PC-3 (cell line): Measurements from ENCODE around the gene PNP. TPM values are rescaled to one million over a fixed set of nuclear protein-coding genes. Genes with fewer than 3 reads are reported as not detected.

ENCODE experiments used
- ATAC-seq: fragments of 200-7000 bp; cut with Tn5 transposase; 2 replicates; pipeline ENCODE4 v1.9.1; 2020; ENCODE audit warnings: mild to moderate bottlenecking, moderate library complexity
- BruUV-seq: library from RNA; stranded (reverse); fragments of 400-500 nt; replicated peaks from 2 replicates; lab custom pipeline; 2021; lab: Mats Ljungman, UMichigan
- CTCF ChIA-PET: fragments of 300-600 bp; sonication (Branson Sonifier 250); formaldehyde crosslinking; loops from one replicate; lab custom pipeline; 2022; ENCODE audit warnings: antibody characterized with exemption; lab: Charles Lee
- POLR2A ChIA-PET: fragments of 300-600 bp; sonication (Branson Sonifier 250); formaldehyde crosslinking; loops from one replicate; lab custom pipeline; 2022; ENCODE audit warnings: antibody characterized with exemption; ENCODE audit not compliant: unreplicated experiment; lab: Charles Lee
- DNase-seq: peaks from one replicate; pipeline ENCODE4 v3.0.0-alpha.2; 2015
- H2AFZ ChIP-seq: fragments of 300-600 bp; sonication (generic); 2 replicates; pipeline ENCODE4 v1.6.0; 2016; ENCODE audit warnings: antibody characterized with exemption, low read length
- H3F3A ChIP-seq: fragments of 300-600 bp; sonication (generic); one replicate; pipeline ENCODE4 v1.6.0; 2017; ENCODE audit warnings: antibody characterized with exemption, low read length, control low read depth, mild to moderate bottlenecking; ENCODE audit not compliant: unreplicated experiment
- H3K27ac ChIP-seq: fragments of 300-600 bp; sonication (generic); 2 replicates; pipeline ENCODE4 v1.5.1; 2016; ENCODE audit warnings: mild to moderate bottlenecking, low read length
- H3K27me3 ChIP-seq: fragments of 300-600 bp; sonication (generic); 2 replicates; pipeline ENCODE4 v1.6.1; 2016; ENCODE audit warnings: low read length, mixed read lengths
- H3K36me3 ChIP-seq: fragments of 300-600 bp; sonication (generic); 2 replicates; pipeline ENCODE4 v1.6.1; 2016; ENCODE audit warnings: low read depth, mixed run types, low read length, mixed read lengths
- H3K4me1 ChIP-seq: fragments of 300-600 bp; sonication (generic); 2 replicates; pipeline ENCODE4 v1.5.1; 2016; ENCODE audit warnings: low read length; ENCODE audit not compliant: insufficient read depth
- H3K4me2 ChIP-seq: fragments of 300-600 bp; sonication (generic); 2 replicates; pipeline ENCODE4 v1.6.0; 2016; ENCODE audit warnings: low read length
- H3K4me3 ChIP-seq: fragments of 300-600 bp; sonication (generic); 2 replicates; pipeline ENCODE4 v1.5.1; 2016; ENCODE audit warnings: mild to moderate bottlenecking, low read length, mixed read lengths
- H3K79me2 ChIP-seq: fragments of 300-600 bp; sonication (generic); 2 replicates; pipeline ENCODE4 v1.6.1; 2017; ENCODE audit warnings: low read length, mixed read lengths
- H3K9ac ChIP-seq: fragments of 300-600 bp; sonication (generic); 2 replicates; pipeline ENCODE4 v1.6.0; 2016; ENCODE audit warnings: mild to moderate bottlenecking, low read length
- H3K9me2 ChIP-seq: fragments of 300-600 bp; sonication (generic); replicated peaks from 2 replicates; pipeline ENCODE4 v1.6.1; 2016; ENCODE audit warnings: mixed run types, low read length, mixed read lengths
- H3K9me3 ChIP-seq: fragments of 300-600 bp; sonication (generic); 2 replicates; pipeline ENCODE4 v1.6.1; 2016; ENCODE audit warnings: low read length, mixed read lengths
- H4K20me1 ChIP-seq: fragments of 300-600 bp; sonication (generic); 2 replicates; pipeline ENCODE4 v1.6.1; 2016; ENCODE audit warnings: low read length, mixed read lengths
- CTCF ChIP-seq: fragments of 300-600 bp; sonication (generic); conservative IDR thresholded peaks from 2 replicates; pipeline ENCODE4 v1.5.1; 2017; ENCODE audit warnings: antibody characterized with exemption, low read depth, mild to moderate bottlenecking, low read length
- EZH2 ChIP-seq: fragments of 300-600 bp; sonication (generic); IDR thresholded peaks from one replicate; pipeline ENCODE4 v1.6.1; 2017; ENCODE audit warnings: antibody characterized with exemption, mild to moderate bottlenecking, low read length; ENCODE audit not compliant: unreplicated experiment
- EZH2phosphoT487 ChIP-seq: fragments of 300-600 bp; sonication (generic); IDR thresholded peaks from 2 replicates; pipeline ENCODE4 v1.6.1; 2018; ENCODE audit warnings: mild to moderate bottlenecking, antibody characterized with exemption, low read length, borderline replicate concordance
- intact Hi-C: fragments of 100-400 bp; cut with micrococcal nuclease; formaldehyde crosslinking; loops from 2 replicates; pipeline ENCODE4 v1.9.0; 2023
- total RNA-seq: library from RNA; depleted of rRNA; stranded (reverse); fragments of >200 nt; gene quantifications from 2 replicates; pipeline ENCODE4 v1.2.3, GENCODE V29; 2014

PNP gene
- total RNA-seq, 1 experiment from 2014 or later, result 118 TPM

GRCh38 chr14:20493634-20494033 is 24.4 kb downstream of the PNP start:
- no peak for TF ChIP-seq CTCF
- TF ChIP-seq EZH2, result no peak
- Histone ChIP-seq H3K4me3 (no peak overlapping the region; the same call in 1 of the 2 replicates), H3K27ac (no peak overlapping the region), H3K27me3 (no peaks in the 10 kb centered on the region), H3K36me3 (no peaks in the 10 kb centered on the region), H2AFZ (no peak overlapping the region), H3F3A (no peaks in the 10 kb centered on the region), H3K79me2 (no peaks in the 10 kb centered on the region), H4K20me1 (no peaks in the 10 kb centered on the region), H3K4me2 (peak overlapping the region; percentile 21; the same call in 1 of the 2 replicates), H3K9me2 (no peaks in the 10 kb centered on the region), H3K4me1 (peaks cover 50% of the 10 kb centered on the region), H3K9me3 (no peaks in the 10 kb centered on the region), H3K9ac (no peak overlapping the region)
- no TSS peak for BruUV-seq
- POLR2A ChIA-PET, result no interaction called here
- intact Hi-C loops, result no loop called here
- peak; percentile 45 for DNase-seq
- no peak for ATAC-seq
- CTCF ChIA-PET, result no interaction called here

DNA sequence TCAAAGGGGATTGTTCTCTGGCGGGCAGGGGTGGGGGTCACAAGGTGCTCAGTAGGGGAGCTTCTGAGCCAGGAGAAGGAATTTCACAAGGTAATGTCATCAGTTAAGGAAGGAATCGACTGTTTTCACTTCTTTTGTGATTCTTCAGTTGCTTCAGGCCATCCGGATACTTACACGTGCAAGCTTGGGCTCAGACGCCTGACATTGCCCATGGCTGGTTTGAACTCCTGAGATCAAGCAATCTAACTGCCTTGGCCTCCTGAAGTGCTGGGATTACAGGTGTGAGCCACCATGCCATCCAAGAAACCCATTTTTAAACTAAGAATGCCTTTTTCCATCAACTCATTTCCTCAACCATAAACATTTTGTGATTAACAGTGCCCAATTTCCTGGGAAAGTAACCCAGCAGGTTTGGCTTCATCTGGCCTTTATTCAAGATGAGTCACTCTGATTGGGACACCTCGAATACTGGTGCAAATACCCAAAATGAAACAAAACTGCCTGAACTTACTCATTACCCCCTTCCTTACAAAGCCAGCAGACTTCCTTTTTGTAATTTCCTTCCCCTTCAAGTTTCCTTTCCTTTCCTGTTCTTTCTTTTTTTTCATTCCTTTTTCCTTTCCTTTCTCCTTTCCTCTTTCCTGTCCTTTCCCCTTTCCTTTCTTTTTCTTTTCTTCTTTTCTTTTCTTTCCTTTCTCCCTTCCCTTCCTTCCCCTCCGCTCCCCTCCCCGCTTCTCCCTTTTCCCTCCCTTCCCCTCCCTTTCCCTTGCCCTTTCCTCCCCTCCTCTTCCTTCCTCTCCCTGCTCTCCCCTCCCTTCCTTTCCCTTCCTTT is 25.9 kb downstream of the PNP start:
- Histone ChIP-seq H3K27ac (peak overlapping the region; percentile 78), H3K4me3 (peak overlapping the region; percentile 36; the same call in 1 of the 2 replicates), H2AFZ (peak overlapping the region; percentile 19; the same call in 1 of the 2 replicates), H3K9me2 (no peaks in the 10 kb centered on the region), H3K4me2 (peak overlapping the region; percentile 58), H3K9me3 (no peaks in the 10 kb centered on the region), H3K79me2 (no peaks in the 10 kb centered on the region), H3K27me3 (no peaks in the 10 kb centered on the region), H3K36me3 (no peaks in the 10 kb centered on the region), H4K20me1 (no peaks in the 10 kb centered on the region), H3K4me1 (peaks cover 48% of the 10 kb centered on the region), H3F3A (no peaks in the 10 kb centered on the region), H3K9ac (peak overlapping the region; percentile 14; the same call in 1 of the 2 replicates)
- intact Hi-C loops, result no loop called here
- ChIA-PET POLR2A (no interaction called here), CTCF (no interaction called here)
- DNase-seq (peak; percentile 93), ATAC-seq (peak; percentile 52)
- no peak for TF ChIP-seq EZH2
- no peak for TF ChIP-seq EZH2phosphoT487
- no peak for TF ChIP-seq CTCF
- no TSS peak for BruUV-seq

- POLR2A ChIA-PET, result no interaction called here
- DNase-seq, result no peak
- Histone ChIP-seq H3K9ac (no peak overlapping the region), H3K4me2 (peak overlapping the region; percentile 45), H2AFZ (peak overlapping the region; percentile 15; the same call in 1 of the 2 replicates), H3K9me3 (no peaks in the 10 kb centered on the region), H3K79me2 (no peaks in the 10 kb centered on the region), H3K4me1 (peaks cover 45% of the 10 kb centered on the region), H3K4me3 (no peak overlapping the region), H3K9me2 (no peaks in the 10 kb centered on the region), H3F3A (no peaks in the 10 kb centered on the region), H3K27ac (peak overlapping the region; percentile 16; the same call in 1 of the 2 replicates), H3K36me3 (no peaks in the 10 kb centered on the region), H4K20me1 (no peaks in the 10 kb centered on the region), H3K27me3 (no peaks in the 10 kb centered on the region)
- no peak for ATAC-seq
- no peak for TF ChIP-seq CTCF
- no peak for TF ChIP-seq EZH2phosphoT487
- no peak for TF ChIP-seq EZH2
- CTCF ChIA-PET, result no interaction called here
- intact Hi-C loops, result no loop called here
- no TSS peak for BruUV-seq
These were observed 29.4 kb downstream of the PNP start for GRCh38 chr14:20498622-20499021.
